HG03175 (cell line): ENCODE data around the gene ACSL1.
"Not testable (repeated sequence)": the region's sequence is repeated elsewhere in the genome, so short reads cannot be mapped to it uniquely, and the experiment has no call there.

Experiments used
- ATAC-seq: cut with Tn5 transposase; IDR thresholded peaks from one replicate; pipeline ENCODE4 v1.9.1; 2021; ENCODE audit warnings: mild to moderate bottlenecking, moderate library complexity; ENCODE audit not compliant: unreplicated experiment

ACSL1 gene

GRCh38 chr4:184792950-184793555 lies 32.7 kb downstream of the ACSL1 start:
- no peak for ATAC-seq

GRCh38 chr4:184792334-184792733 lies 33.4 kb downstream of the ACSL1 start:
- no peak for ATAC-seq

GRCh38 chr4:184790826-184791225 lies 34.9 kb downstream of the ACSL1 start:
- ATAC-seq: no peak

GRCh38 chr4:184787766-184788503 lies 37.8 kb downstream of the ACSL1 start:
- ATAC-seq: no peak

- no peak for ATAC-seq
These were observed 40.0 kb downstream of the ACSL1 start for GRCh38 chr4:184785813-184786212.

- ATAC-seq: no peak
These were observed 41.0 kb downstream of the ACSL1 start for GRCh38 chr4:184784628-184785257.

- peak; percentile 35 for ATAC-seq
These were observed 42.9 kb downstream of the ACSL1 start for GRCh38 chr4:184782731-184783373.

GRCh38 chr4:184779160-184779559 lies 46.6 kb downstream of the ACSL1 start:
- ATAC-seq: not testable (repeated sequence)

GRCh38 chr4:184778325-184778724 lies 47.4 kb downstream of the ACSL1 start:
- ATAC-seq: no peak

- ATAC-seq: no peak
These were observed 48.9 kb downstream of the ACSL1 start for GRCh38 chr4:184776821-184777220.

GRCh38 chr4:184775854-184776555 lies 49.8 kb downstream of the ACSL1 start:
- ATAC-seq: no peak

GRCh38 chr4:184774152-184774551 lies 51.6 kb downstream of the ACSL1 start:
- no peak for ATAC-seq

GRCh38 chr4:184771416-184771815 lies 54.4 kb downstream of the ACSL1 start:
- no peak for ATAC-seq

- ATAC-seq: no peak
These were observed 56.5 kb downstream of the ACSL1 start for GRCh38 chr4:184769141-184769765.

GRCh38 chr4:184768296-184768695 lies 57.5 kb downstream of the ACSL1 start:
- ATAC-seq: no peak

- no peak for ATAC-seq
These were observed 59.3 kb downstream of the ACSL1 start for GRCh38 chr4:184766446-184766845.

GRCh38 chr4:184765473-184766340 lies 60.1 kb downstream of the ACSL1 start:
- ATAC-seq: no peak

GRCh38 chr4:184764601-184765000 lies 61.2 kb downstream of the ACSL1 start:
- no peak for ATAC-seq

- no peak for ATAC-seq
These were observed 62.5 kb downstream of the ACSL1 start for GRCh38 chr4:184763150-184763780.
